Stimulated activated CD4-positive, alpha-beta T cell treated with anti-CD3 and anti-CD28 coated beads, Interleukin-12 subunit alpha, Interleukin-12 subunit beta, amount 100 ng/mL, for 48 hours (primary cell): ENCODE data around the gene KCNG1.
"Not testable (repeated sequence)": the region's sequence is repeated elsewhere in the genome, so short reads cannot be mapped to it uniquely, and the experiment has no call there.

ENCODE experiments used
- DNase-seq, 3 donors: peaks; one replicate each; pipeline ENCODE4 v3.0.0-alpha.2; 2020; ENCODE audit warnings: low read depth in 2 of 3, low spot score in 1 of 3

KCNG1 gene

DNA sequence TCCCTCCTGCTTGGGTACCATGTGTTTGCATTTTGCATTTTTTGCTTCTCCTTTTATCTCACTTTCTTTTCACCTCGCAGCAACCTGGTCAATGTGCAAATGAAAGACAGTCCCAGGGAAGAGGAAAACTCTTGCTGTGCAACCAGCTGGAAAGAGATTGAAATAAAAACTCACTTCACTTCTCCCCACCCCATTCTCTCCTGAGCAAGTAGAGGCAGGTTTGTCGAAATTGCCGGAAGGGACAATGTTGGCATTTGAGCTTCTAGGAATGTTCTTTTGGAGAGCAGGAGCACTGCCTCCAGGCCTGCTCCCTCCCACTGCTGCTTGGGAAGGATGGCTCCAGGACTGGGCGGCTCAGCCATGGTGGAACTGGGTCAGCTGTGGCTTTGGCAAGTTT, 30.6 kb downstream of the KCNG1 start:
- DNase-seq = no peak

GRCh38 chr20:50991076-50991475, 31.8 kb downstream of the KCNG1 start:
- DNase-seq = no peak

DNA sequence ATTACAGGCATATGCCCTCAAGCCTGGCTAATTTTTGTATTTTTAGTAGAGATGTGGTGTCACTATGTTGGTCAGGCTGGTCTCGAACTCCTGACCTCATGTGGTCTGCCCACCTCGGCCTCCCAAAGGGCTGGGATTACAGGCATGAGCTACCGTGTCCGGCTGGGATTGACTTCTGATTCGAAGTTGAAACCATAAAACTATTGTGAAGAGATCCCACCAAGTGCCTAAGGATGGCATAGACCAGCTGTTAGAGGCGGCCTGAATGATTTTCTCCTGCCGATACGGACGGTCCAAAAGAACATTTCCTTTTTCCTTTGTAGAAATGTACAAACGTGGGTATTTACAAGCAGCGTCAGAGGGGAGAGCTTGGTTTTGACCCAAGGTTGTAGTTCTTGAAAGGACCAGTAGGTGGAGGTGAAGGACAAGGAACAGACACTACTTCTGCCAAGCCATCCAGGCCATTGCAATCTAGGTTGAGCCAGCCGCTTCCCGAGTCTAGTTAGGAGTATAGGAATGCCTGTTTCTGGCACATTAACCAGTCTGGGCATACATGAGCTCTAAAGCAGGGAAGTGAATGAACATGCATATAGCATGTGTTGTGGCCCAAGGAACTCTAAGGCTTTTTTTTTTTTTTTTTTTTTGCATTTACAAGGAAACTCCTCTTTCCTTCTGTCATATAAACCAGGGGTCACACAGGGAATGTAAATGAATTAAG, 35.3 kb downstream of the KCNG1 start:
- peak in 2 of 3 donors; percentile 26 to 91 for DNase-seq

- DNase-seq = no peak
These were observed 39.6 kb downstream of the KCNG1 start for GRCh38 chr20:50983321-50983720.

DNA sequence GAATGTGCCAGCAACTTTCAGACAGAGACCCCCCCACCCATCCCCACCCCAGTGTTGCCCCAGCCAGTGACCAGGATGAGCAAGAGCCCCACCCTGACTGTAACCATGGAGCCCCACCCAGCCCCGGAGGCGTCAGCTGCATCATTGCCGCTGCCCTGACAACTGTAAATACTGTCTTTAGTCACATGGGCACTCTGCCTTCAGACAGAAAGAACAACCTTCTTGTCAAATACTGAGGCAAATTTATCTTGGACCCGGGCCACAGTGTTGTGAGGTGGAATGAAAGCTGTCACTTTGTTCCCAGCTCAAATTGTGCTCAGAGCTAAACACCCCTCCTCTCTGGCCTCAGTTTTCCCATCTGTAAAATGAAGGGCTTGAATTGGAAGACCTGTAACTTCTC, 40.5 kb downstream of the KCNG1 start:
- no peak for DNase-seq

GRCh38 chr20:50981714-50982048, 41.2 kb downstream of the KCNG1 start:
- no peak for DNase-seq

DNA sequence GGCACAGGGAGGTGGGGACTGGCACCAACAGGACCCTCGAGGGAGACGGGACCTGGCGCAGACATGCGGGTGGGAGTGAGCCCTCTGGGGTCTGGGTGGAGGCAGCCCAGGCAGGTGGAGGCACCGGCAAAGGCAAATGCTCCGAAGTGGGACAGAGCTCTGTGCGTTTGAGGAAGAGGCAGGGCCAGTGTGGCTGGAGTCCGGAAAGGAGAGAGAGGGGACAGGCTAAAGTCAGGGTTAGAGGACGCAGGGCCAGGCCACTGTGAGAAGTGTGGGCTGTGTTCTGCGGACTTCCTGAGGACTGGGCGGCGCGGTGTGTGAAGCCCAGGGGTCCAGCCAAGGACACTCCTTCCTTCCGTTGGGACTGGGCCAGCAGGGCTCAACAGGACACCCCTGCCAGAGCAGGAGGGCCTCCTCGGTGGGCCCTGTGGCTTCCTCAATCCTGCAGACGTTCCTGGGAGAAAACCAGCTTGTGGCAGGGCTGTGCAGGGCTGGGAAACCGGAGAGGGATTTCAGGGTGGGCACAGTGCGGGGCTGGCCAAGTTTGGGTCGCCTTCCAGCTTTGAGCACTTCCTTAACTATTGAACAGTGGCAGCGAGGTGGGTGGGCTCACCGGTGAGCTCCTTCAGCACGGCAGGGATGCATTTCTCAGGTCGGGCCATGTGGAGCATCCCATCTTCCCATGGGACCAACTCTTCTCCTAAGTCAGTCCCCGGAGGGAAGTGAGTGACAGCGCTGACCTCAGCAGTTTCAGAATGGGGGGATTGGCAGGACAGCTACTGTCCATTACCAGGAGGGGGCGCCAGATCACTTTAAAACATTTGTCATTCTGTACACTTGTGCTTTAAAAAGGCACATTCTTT, 41.8 kb downstream of the KCNG1 start:
- peak in 2 of 3 donors; percentile 45 to 72 for DNase-seq

GRCh38 chr20:50980071-50980681, 42.7 kb downstream of the KCNG1 start:
- DNase-seq = peak in 2 of 3 donors; percentile 19 to 51

- DNase-seq = not testable (repeated sequence)
These were observed 44.4 kb downstream of the KCNG1 start for GRCh38 chr20:50978533-50978932.

GRCh38 chr20:50977066-50978021, 45.6 kb downstream of the KCNG1 start:
- no peak for DNase-seq

DNA sequence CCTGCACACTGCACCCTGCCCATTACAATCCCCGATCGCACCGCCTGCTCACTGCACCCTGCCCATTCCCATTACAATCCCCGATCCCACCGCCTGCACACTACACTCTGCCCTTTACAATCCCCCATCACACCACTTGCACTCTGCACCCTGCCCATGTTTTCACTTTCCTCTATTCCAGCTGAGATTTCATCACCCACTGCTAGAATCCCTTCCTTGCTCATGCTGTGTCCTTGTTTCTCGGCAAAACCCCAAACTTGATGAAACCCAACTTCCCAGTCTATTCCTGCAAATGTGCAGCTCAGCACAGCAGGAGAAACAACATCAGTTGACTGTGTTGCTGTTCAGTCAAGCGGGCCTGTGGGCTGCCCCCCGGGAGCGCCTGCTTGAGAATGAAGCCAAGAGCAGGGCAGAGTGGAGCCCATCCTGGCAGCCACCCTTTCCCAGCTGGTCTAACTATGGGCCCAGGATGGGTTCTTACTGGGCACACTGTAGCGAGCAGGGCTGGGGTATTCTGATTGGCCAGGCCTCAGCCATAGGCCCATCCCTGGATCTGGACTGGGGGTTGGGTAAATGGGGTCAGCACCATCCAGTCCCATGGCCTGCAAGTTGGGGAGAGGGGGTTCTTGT, 47.1 kb downstream of the KCNG1 start:
- DNase-seq = no peak

GRCh38 chr20:50969912-50970311, 53.0 kb downstream of the KCNG1 start:
- no peak for DNase-seq

DNA sequence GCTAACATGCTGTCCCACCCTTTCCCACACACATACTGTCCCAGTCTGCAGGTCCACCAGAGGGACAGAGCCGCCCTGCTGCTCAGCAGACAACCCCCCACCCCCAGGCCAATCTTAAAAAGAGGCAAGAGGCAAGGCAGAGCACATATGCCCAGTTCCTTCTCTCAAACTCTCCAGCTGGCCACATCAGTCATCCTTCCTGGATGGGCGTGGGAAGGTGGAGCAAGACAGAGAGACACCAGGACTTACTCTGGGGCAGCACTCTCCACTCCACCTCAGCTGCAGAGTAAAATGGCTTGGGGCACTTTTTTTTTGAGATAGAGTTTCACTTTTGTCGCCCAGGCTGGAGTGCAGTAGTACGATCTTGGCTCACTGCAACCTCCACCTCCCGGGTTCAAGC, 53.5 kb downstream of the KCNG1 start:
- no peak for DNase-seq

DNA sequence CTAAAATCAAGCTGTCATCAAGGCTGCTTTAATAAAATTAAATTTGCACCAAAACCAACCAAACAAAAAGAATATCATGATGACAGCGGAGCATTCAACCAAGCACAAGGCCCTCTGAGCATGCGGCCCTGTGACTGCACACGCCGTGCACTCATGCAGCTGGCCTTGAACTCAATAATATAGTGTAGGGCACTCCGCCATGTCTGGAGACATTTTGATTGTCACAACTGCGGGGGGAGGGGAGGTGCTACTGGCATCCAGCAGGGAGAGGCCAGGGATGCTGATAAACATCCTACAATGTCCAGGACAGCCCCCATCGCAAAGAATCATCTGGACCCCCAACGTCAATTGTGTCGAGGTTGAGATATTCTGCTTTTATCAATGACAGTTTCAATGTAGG, 54.6 kb downstream of the KCNG1 start:
- no peak for DNase-seq

DNA sequence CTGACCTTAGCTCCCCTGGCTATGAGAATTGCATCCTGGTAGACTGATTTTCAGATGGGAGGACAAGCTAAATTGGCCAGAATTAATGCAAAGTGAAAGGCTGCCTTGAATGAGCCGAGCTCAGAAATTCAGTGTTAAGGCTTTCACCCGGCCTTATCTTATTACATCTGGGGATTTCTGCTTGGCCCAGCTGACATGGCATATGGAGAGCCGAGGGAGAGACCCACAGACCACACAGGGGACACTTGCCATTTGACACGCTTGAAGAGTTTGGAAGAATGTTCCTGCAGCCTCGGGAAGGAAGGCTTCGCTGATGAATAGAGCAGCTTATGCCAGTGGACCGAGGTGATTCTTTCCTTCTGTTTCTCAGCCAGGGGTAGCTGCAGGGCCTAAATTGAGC, 55.3 kb downstream of the KCNG1 start:
- no peak for DNase-seq

- no peak for DNase-seq
These were observed 63.3 kb downstream of the KCNG1 start for GRCh38 chr20:50959543-50960126.

GRCh38 chr20:50958615-50959542, 64.0 kb downstream of the KCNG1 start, which contains the start of gene MOCS3:
TSS of gene MOCS3 (plus strand) at chr20:50958818. CDS start at chr20:50958843, 25 bp downstream.
- DNase-seq = peak in 2 of 3 donors; percentile 66 to 76

DNA sequence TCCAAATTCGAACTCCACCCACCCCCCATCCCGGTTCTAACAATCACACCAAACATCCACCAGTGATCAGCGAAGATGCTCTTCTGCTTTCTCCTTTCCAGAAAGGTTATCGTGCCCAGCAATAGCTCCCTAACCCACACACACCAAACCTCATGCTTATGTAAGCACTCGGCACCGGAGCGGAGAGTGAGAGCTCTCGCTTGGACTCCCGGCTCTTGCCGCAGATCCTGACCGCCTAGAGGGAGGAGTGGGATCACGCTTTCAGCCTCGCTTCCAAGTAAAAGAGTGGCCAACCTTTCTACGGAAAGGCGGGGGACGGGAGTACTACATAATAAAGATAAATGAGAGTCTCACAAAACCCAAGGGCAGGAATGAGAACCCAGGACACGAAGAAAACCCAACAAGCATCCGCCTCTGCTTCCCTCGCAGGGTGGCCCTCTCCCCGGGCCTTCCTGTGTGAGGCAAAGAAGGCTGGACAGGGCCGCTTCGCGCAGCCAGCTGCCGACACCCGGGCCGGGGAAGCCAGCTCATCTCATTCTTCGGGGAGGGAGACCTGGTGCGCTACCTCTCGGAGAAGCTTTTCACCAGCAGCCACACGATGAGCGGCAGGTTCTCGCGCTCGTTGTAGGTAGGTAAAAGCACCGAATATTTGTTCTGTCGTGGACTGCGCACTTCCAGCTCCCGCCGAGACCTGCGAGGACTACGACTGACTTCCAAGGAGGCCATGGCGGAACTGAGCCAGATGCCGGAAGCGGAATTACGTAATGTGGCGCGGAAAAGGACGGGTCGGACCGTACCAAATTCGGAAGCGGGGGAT, 64.9 kb downstream of the KCNG1 start, which contains the start of gene DPM1:
TSS of gene DPM1 (minus strand) at position 735 of the 817 bp plus-strand sequence. CDS start at position 726, 9 bp downstream.
- peak; percentile 75 to 90 (median 82) for DNase-seq
